Lower leg skin (tissue), 4 donors: ENCODE measurements around the gene KCNE5. TPM values are rescaled to one million over a fixed set of nuclear protein-coding genes. Genes with fewer than 3 reads are reported as not detected.
"Not testable (repeated sequence)": the region's sequence is repeated elsewhere in the genome, so short reads cannot be mapped to it uniquely, and the experiment has no call there.

Source experiments
- DNase-seq, 2 donors: peaks; one replicate each; pipeline ENCODE4 v3.0.0-alpha.2; 2019; ENCODE audit warnings: low spot score in 2 of 2
- H3K4me3 ChIP-seq: fragments of 200-600 bp; sonication (generic); 2 replicates; pipeline ENCODE4 v1.5.1; 2017; ENCODE audit warnings: mild to moderate bottlenecking, low read depth; ENCODE audit not compliant: poor library complexity, severe bottlenecking
- CTCF ChIP-seq, 3 donors: fragments of 450-650 bp; IDR thresholded peaks; one replicate each; pipeline ENCODE4 v1.5.1; 2016; ENCODE audit warnings: antibody characterized with exemption in 3 of 3, mild to moderate bottlenecking in 3 of 3, moderate library complexity in 2 of 3
- POLR2A ChIP-seq, 2 donors: fragments of 450-650 bp; IDR thresholded peaks; one replicate each; pipeline ENCODE4 v1.6.1; 2016 to 2017; ENCODE audit warnings: antibody characterized with exemption in 2 of 2, mild to moderate bottlenecking in 1 of 2, moderate library complexity in 1 of 2
- WGBS, 2 donors: methylation state at CpG; one replicate each; pipeline ENCODE4 v1.1.5; 2018; 5-methylcytosine and 5-hydroxymethylcytosine counted together
- intact Hi-C: fragments of 100-400 bp; cut with DNase I; formaldehyde crosslinking; loops from one replicate; pipeline ENCODE4 v1.15.0; 2023; ENCODE audit warnings: low total_unique reads
- total RNA-seq, 4 donors: library from RNA; depleted of rRNA; stranded (reverse); fragments of >200 nt; gene quantifications; one replicate each; pipeline ENCODE4 v1.1.0, GENCODE V29; 2016

The KCNE5 gene
- total RNA-seq, 4 donors from 2014 or later, result 0.32 to 0.36 TPM; not detected in 2

GRCh38 chrX:109656774-109657173, 31.8 kb upstream of the KCNE5 start:
- TF ChIP-seq POLR2A (IDR thresholded peaks at IDR 0.05) (no peak), CTCF (IDR thresholded peaks at IDR 0.05) (no peak)
- WGBS, 2 donors, result 77 to 83% methylated on average over 4 of the region's 4 CpGs
- no peak for DNase-seq
- no peak overlapping the region for H3K4me3 ChIP-seq
- intact Hi-C loops, result no loop called here

- intact Hi-C loops, result no loop called here
- no peak overlapping the region for H3K4me3 ChIP-seq
- WGBS, 2 donors, result 64 to 75% methylated on average over 4 of the region's 4 CpGs
- no peak for DNase-seq
- no peak for TF ChIP-seq POLR2A (IDR thresholded peaks at IDR 0.05)
- TF ChIP-seq CTCF (IDR thresholded peaks at IDR 0.05), result no peak
These were observed 30.7 kb upstream of the KCNE5 start for GRCh38 chrX:109655502-109656201.

- TF ChIP-seq POLR2A (IDR thresholded peaks at IDR 0.05), result no peak
- no peak for TF ChIP-seq CTCF (IDR thresholded peaks at IDR 0.05)
- no peak overlapping the region for H3K4me3 ChIP-seq
- no peak for DNase-seq
- intact Hi-C loops, result no loop called here
- 78 to 80% methylated on average over 5 of the region's 5 CpGs for WGBS, 2 donors
These were observed 29.6 kb upstream of the KCNE5 start for GRCh38 chrX:109654516-109655109.

- H3K4me3 ChIP-seq, intact Hi-C loops, DNase-seq: not testable (repeated sequence)
- WGBS, 2 donors, result 94 to 95% methylated on average over 17 to 19 of the region's 19 CpGs
These were observed 19.7 kb upstream of the KCNE5 start for GRCh38 chrX:109644671-109645070.

- intact Hi-C loops, result no loop called here
- no peak for TF ChIP-seq CTCF (IDR thresholded peaks at IDR 0.05)
- no peak for TF ChIP-seq POLR2A (IDR thresholded peaks at IDR 0.05)
- H3K4me3 ChIP-seq, result no peak overlapping the region
- DNase-seq, result no peak
- WGBS, 2 donors, result 77 to 90% methylated on average over 2 of the region's 2 CpGs
These were observed 18.7 kb upstream of the KCNE5 start for GRCh38 chrX:109643687-109644086.

- intact Hi-C loops, result no loop called here
- WGBS, 2 donors, result 67 to 96% methylated on average over 1 of the region's 1 CpG
- no peak for DNase-seq
- no peak for TF ChIP-seq CTCF (IDR thresholded peaks at IDR 0.05)
- no peak for TF ChIP-seq POLR2A (IDR thresholded peaks at IDR 0.05)
- H3K4me3 ChIP-seq, result no peak overlapping the region
These were observed 13.2 kb upstream of the KCNE5 start for GRCh38 chrX:109638158-109638557.

GRCh38 chrX:109637477-109637876, 12.5 kb upstream of the KCNE5 start:
- DNase-seq, intact Hi-C loops, H3K4me3 ChIP-seq: not testable (repeated sequence)
- WGBS, 2 donors, result 81 to 100% methylated on average over 2 of the region's 2 CpGs
